Erythroblast (primary cell): ENCODE measurements around the gene GMIP.

Experiments used
- GATA1 ChIP-seq: IDR thresholded peaks from 2 replicates; pipeline ENCODE4 v1.6.1; 2011; ENCODE audit warnings: low read depth, mild to moderate bottlenecking, control low read depth, low read length, moderate library complexity
- POLR2A ChIP-seq: IDR thresholded peaks from 2 replicates; pipeline ENCODE4 v1.6.1; 2011; ENCODE audit warnings: mild to moderate bottlenecking, low read length

- TF ChIP-seq POLR2A (no peak), GATA1 (no peak)
These were observed 61.0 kb downstream of the GMIP start for GRCh38 chr19:19582471-19582870.
